ENCODE results near the gene FDCSP. TPM values are rescaled to one million over a fixed set of nuclear protein-coding genes. Genes with fewer than 3 reads are reported as not detected.
"Not testable (repeated sequence)": the region's sequence is repeated elsewhere in the genome, so short reads cannot be mapped to it uniquely, and the experiment has no call there.

Gene FDCSP
- total RNA-seq, 2 donors from 2014 or later: not detected

DNA sequence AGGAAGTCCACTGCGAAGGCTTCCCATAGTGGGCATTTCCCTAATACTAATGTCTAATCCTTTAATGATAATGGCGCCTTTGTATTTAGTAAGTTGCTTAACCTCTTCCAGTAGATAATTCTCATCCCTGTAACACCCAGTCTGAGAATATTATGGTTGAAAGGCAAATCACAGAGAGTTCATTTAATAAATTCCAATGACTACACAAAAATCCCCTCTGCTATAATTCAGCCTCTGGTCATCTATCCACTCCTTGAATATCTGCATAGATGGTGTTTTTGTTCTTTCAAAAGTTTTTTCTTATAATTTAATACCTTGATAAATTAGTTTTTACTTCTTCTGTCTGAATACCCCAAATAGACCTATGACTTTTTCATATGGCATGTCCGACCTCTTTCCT, 4.5 kb upstream of the FDCSP start:
- H3K36me3 ChIP-seq; H3K9me3 ChIP-seq; DNase-seq (ENCODE audit: low spot score); H3K27me3 ChIP-seq; H3K27ac ChIP-seq; H3K4me1 ChIP-seq; H3K4me3 ChIP-seq: not testable (repeated sequence)

DNA sequence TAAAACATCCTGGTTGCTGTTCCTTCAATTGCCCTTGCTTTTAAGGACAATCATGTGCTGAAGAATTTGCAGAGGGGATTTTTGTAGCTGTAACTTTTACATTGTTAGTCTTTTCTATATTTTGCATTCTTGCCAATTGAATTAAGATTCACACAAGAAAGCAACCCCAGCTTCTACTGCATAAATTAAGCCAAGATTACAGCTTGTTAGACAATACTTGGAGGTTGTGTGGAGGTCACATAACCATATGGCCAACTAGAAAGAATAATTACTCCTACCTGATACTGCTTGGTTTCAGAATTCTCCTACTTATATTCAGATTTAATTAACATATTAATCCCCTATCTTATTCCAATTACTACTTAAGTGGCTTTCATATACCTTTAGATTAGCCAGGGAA, 4.1 kb upstream of the FDCSP start:
- not testable (repeated sequence) for H3K4me3 ChIP-seq; H3K27ac ChIP-seq; H3K9me3 ChIP-seq; H3K27me3 ChIP-seq; DNase-seq (ENCODE audit: low spot score); H3K36me3 ChIP-seq; H3K4me1 ChIP-seq

DNA sequence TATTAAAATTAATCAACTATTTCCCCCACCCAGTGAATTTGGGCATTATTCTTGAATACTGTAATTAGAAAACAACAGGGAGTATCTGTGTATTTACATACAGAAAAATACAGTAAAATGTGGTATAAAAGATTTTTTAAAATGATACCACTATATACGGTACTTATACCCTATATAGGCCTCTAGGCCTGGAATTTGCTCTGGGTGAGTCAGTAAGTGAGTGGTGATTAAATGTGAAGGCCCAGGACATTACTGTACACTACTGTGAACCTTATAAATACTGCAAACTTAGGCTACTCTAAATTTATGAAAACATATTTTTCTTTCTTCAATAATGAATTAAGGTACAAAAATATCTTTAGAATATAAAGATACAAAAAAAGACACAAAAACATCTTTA, 10.2 kb downstream of the FDCSP start:
- Histone ChIP-seq H3K27me3 (no peaks in the 10 kb centered on the region), H3K4me3 (no peak overlapping the region), H3K9me3 (no peaks in the 10 kb centered on the region), H3K27ac (no peak overlapping the region), H3K36me3 (no peaks in the 10 kb centered on the region), H3K4me1 (no peaks in the 10 kb centered on the region)
- TF ChIP-seq, protein P1, sequence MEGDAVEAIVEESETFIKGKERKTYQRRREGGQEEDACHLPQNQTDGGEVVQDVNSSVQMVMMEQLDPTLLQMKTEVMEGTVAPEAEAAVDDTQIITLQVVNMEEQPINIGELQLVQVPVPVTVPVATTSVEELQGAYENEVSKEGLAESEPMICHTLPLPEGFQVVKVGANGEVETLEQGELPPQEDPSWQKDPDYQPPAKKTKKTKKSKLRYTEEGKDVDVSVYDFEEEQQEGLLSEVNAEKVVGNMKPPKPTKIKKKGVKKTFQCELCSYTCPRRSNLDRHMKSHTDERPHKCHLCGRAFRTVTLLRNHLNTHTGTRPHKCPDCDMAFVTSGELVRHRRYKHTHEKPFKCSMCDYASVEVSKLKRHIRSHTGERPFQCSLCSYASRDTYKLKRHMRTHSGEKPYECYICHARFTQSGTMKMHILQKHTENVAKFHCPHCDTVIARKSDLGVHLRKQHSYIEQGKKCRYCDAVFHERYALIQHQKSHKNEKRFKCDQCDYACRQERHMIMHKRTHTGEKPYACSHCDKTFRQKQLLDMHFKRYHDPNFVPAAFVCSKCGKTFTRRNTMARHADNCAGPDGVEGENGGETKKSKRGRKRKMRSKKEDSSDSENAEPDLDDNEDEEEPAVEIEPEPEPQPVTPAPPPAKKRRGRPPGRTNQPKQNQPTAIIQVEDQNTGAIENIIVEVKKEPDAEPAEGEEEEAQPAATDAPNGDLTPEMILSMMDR (IDR thresholded peaks at IDR 0.05): no peak
- no peak for DNase-seq (ENCODE audit: low spot score)

DNA sequence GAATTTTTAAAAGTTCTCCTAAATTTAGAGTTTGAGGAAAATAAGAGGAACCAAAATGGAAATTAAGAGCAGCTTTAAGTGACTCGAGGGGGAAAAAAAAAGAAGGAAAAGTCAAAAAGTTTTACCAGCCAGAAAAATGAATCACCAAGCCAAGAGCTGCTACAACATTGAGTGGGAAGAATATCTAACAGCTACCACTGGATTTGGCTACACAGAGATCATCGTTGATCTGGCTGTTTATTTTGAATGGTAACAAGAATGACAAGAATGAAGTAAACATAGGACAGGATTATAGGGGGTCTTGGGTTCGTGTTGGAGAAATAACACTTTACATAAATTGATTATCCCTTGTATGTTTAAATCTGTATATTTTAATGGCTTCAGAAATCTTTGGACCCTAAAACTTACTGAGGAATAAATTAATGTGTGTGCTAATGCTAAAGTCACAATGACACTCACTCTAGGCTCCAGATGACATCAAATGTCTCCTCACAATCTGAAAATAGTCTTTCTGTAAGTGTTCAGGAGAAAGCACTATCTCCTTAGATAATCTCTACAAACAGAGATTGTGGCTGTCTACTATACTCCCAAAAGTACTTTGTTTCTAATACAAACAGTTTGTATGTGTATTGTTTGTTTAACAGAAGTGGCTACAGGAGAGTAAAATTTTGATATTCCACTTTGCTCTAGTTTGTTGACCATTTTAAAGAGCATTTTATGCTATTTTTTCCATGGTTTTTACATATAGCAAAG, 13.4 kb downstream of the FDCSP start:
- DNase-seq (ENCODE audit: low spot score): no peak
- no peaks in the 10 kb centered on the region for H3K27me3 ChIP-seq
- no peak overlapping the region for H3K4me3 ChIP-seq
- TF ChIP-seq, protein P1 (IDR thresholded peaks at IDR 0.05): no peak
- no peaks in the 10 kb centered on the region for H3K4me1 ChIP-seq
- no peaks in the 10 kb centered on the region for H3K36me3 ChIP-seq
- H3K9me3 ChIP-seq: no peaks in the 10 kb centered on the region
- H3K27ac ChIP-seq: no peak overlapping the region

DNA sequence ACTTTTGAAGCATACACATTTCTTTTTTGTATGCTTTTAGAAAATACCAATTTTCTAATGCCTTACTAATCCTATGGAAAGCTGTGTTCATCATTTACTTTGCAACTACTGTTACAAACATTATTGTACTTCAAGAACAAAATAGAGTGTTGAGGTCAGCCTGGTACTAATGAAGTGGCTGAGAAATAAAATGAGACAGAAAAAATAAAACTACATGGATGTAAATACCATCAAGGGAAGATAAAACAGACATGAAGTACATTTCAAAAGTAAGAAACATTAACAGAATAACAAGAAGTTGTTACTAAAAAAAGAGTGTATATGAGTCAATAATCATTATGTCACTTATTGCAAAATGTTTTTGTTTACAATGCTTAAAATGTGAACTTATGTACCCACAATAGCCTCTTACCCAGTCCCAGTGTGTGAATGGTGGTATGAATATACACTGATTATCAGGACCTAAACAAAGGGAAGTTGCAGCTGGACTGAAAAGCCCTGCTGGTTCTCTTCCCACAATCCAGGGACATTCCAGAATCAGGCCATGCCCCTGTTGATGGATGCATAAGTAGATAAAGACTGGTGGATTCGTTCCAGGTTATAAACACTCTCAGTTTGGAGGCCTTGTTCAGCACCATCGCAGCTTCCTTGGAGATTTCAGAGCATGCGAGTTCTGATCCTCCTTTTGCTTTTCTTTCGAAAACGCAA, 14.1 kb downstream of the FDCSP start:
- DNase-seq (ENCODE audit: low spot score): no peak
- Histone ChIP-seq H3K36me3 (no peaks in the 10 kb centered on the region), H3K4me3 (no peak overlapping the region), H3K27me3 (no peaks in the 10 kb centered on the region), H3K9me3 (no peaks in the 10 kb centered on the region), H3K4me1 (no peaks in the 10 kb centered on the region), H3K27ac (no peak overlapping the region)
- TF ChIP-seq, protein P1 (IDR thresholded peaks at IDR 0.05): no peak

DNA sequence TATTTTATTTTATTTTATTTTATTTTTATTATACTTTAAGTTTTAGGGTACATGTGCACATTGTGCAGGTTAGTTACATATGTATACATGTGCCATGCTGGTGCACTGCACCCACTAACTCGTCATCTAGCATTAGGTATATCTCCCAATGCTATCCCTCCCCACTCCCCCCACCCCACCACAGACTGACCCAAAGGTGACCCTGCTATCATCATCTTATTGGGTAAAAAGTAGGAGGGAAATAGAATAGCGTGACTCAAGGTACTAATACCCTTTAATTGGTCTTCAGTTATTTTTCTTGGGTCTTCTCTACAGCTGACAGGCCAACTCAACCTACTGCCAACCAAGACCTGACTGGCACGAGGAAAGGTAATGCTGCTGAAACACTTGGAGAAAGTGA, 16.4 kb downstream of the FDCSP start, which contains the start of gene CSN3:
TSS of gene CSN3 (plus strand) at position 301 of the 400 bp plus-strand sequence. CDS start 2,223 bp downstream, outside the sequence.
- H3K4me3 ChIP-seq; H3K4me1 ChIP-seq; H3K9me3 ChIP-seq; DNase-seq (ENCODE audit: low spot score); H3K27ac ChIP-seq; H3K36me3 ChIP-seq; H3K27me3 ChIP-seq: not testable (repeated sequence)

DNA sequence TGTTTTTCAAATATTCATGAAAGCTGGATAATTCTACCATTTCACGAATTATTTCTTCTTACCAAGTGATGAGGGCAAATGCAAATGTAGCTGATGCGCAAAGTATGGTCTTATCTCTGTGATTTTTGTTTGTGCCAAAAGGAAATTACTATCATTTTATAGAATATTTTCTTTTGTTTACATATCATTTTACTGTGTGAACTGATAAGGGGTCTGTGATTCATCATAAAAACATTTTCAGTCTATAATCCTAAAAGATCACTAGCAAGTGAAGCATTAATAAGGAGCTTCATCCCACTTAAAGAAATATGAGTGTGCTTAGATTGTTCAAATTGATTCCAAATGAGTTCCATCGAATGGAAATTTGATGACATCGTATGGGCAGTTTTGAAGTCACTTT, 17.2 kb downstream of the FDCSP start:
- Histone ChIP-seq H3K36me3 (no peaks in the 10 kb centered on the region), H3K27me3 (no peaks in the 10 kb centered on the region), H3K4me1 (no peaks in the 10 kb centered on the region), H3K9me3 (no peaks in the 10 kb centered on the region), H3K4me3 (no peak overlapping the region), H3K27ac (no peak overlapping the region)
- TF ChIP-seq, protein P1 (IDR thresholded peaks at IDR 0.05): no peak
- no peak for DNase-seq (ENCODE audit: low spot score)

Data from right atrium auricular region (tissue), 2 donors.